H1 (cell line): ENCODE results near the gene TFB2M. TPM values are rescaled to one million over a fixed set of nuclear protein-coding genes. Genes with fewer than 3 reads are reported as not detected.

Experiments used
- PHF8 ChIP-seq: fragments of 200-600 bp; sonication (generic); conservative IDR thresholded peaks from 2 replicates; pipeline ENCODE4 v1.7.1; 2012; ENCODE audit warnings: low read depth, mild to moderate bottlenecking, inconsistent platforms, low read length, moderate library complexity
- SRF ChIP-seq: IDR thresholded peaks from 2 replicates; pipeline ENCODE4 v1.6.1; 2011; ENCODE audit warnings: mild to moderate bottlenecking, low read depth, low read length, moderate library complexity
- polyA plus RNA-seq, 7 experiments: library from polyadenylated mRNA; depleted of rRNA in 3 of 7; stranded (reverse) in 5 of 7; unstranded in 2 of 7; fragments of >200 nt in 5 of 7; fragments of 200-250 nt in 2 of 7; gene quantifications; 1 replicate in 5 of 7; 2 replicates in 1 of 7; 4 replicates in 1 of 7; pipeline versions ENCODE4 v1.2.1 to v1.2.3, GENCODE V29; 2011 to 2013; ENCODE audit warnings: missing spikeins in 2 of 7, mixed read lengths in 2 of 7
- total RNA-seq: library from RNA; stranded (reverse); fragmentation: NEBNext Ultra II Directional; extraction: Animal tissue kit (Norgen Biotek cat#: 25700); gene quantifications from 2 replicates; pipeline ENCODE4 v1.2.1, GENCODE V29; 2021
- TF ChIP-seq, protein P1 (sequence below), 3 experiments: IDR thresholded peaks; 1 replicate in 2 of 3; 2 replicates in 1 of 3; pipeline versions ENCODE4 v1.5.1 to v1.6.1; 2011; ENCODE audit warnings: low read length in 3 of 3, mild to moderate bottlenecking in 3 of 3, inconsistent platforms in 2 of 3, low read depth in 1 of 3, moderate library complexity in 1 of 3; ENCODE audit not compliant: insufficient read depth in 1 of 3; ENCODE audit errors: control extremely low read depth in 1 of 3

The TFB2M gene
- total and polyA plus RNA-seq, 2 of the 8 experiments (the other 6 are each of a cell fraction or from before 2014, with no cell fraction given) = 10.4 to 22.0 TPM

DNA sequence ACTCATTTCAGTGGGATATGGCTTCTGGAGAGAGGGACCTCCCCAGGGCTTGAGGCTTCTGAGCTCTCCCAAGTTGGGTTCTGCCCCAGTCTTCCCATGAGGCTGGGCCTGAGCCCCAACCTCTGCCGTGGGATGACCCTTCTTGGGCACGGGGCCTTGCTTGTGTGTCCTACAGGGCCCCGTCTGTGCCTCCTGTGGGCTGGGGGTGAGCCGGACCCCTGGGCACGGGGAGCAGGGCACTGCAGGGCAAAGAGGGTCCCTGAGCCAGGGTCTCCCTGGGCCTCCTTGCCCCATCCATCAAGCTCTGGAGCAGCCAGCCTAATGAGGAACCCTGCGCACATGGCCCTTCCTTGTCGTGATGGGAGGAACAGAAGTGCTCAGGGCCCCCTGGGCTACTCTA lies 53.8 kb downstream of the TFB2M start (continued):
- TF ChIP-seq, protein P1, sequence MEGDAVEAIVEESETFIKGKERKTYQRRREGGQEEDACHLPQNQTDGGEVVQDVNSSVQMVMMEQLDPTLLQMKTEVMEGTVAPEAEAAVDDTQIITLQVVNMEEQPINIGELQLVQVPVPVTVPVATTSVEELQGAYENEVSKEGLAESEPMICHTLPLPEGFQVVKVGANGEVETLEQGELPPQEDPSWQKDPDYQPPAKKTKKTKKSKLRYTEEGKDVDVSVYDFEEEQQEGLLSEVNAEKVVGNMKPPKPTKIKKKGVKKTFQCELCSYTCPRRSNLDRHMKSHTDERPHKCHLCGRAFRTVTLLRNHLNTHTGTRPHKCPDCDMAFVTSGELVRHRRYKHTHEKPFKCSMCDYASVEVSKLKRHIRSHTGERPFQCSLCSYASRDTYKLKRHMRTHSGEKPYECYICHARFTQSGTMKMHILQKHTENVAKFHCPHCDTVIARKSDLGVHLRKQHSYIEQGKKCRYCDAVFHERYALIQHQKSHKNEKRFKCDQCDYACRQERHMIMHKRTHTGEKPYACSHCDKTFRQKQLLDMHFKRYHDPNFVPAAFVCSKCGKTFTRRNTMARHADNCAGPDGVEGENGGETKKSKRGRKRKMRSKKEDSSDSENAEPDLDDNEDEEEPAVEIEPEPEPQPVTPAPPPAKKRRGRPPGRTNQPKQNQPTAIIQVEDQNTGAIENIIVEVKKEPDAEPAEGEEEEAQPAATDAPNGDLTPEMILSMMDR (IDR thresholded peaks at IDR 0.05; ENCODE audit: control extremely low read depth in 1 of 3, insufficient read depth in 1 of 3, low read depth in 1 of 3, low read length in 3 of 3) = no peak
- no peak for TF ChIP-seq SRF
- TF ChIP-seq PHF8 = no peak
